ENCODE results near the gene LRRK1. TPM values are rescaled to one million over a fixed set of nuclear protein-coding genes. Genes with fewer than 3 reads are reported as not detected.

Gene LRRK1
- total and polyA plus RNA-seq, 2 of the 13 experiments (the other 11 are each of a cell fraction or from before 2014, with no cell fraction given) = 0.13 to 1.2 TPM

DNA sequence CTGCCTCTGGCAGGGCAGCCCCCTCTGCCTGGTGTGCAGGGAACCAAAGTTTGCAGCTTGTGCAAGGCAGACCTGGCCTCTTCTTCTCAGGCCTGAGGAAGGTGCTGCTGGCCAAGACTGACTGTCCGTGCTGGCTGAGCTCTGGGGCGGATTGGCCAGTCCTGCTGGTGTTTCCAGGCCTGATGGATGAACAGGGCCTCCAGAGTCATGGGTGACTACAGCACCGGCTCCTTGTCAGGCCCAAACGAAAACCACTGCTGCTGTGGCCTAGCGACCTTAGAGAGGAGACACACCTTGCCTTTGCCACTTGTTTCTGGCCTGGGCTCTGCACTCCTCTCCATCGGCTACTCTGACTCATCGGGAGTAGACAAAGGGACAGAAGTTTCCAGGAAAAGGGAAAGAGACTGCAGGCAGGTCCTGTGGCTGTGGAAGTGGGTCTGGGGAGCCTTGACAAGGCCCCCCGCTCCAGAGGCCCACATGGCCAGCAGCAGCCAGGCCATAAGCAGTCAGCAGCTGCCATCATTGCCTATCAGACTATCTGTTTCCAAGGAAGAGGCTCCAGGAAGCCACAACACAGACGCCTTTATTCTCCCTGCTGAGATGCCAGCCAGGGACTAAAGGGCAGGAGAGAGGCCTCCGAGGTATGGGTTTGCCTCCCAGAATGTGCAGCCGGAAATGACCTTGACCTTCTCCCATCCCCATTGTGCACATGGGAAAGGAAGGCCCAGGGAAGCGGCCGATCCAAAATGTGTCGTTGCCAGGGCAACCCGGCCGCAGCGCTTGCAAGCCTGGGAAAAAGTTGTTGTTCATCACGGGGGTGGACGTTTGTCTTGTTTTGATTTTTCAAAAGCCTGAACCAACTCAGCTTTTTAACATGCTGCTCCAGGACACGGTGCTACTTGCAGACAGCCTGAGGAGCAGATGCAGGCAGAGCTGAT, 172.2 kb downstream of the LRRK1 start (continued):
- TF ChIP-seq ZBTB46 (CRISPR knock-in tag; IDR thresholded peaks at IDR 0.05; ENCODE audit: borderline replicate concordance) (no peak), SRF (IDR thresholded peaks at IDR 0.05; ENCODE audit: low read depth, low read length) (no peak), TBX2 (CRISPR knock-in tag; IDR thresholded peaks at IDR 0.05; ENCODE audit: borderline replicate concordance) (peak; percentile 95), ZNF33B (CRISPR knock-in tag; IDR thresholded peaks at IDR 0.05) (no peak), GMEB1 (CRISPR knock-in tag; IDR thresholded peaks at IDR 0.05; ENCODE audit: borderline replicate concordance) (no peak), ARNT2 (CRISPR knock-in tag; IDR thresholded peaks at IDR 0.05; ENCODE audit: low read depth) (no peak), TSC22D2 (CRISPR knock-in tag; IDR thresholded peaks at IDR 0.05; ENCODE audit: borderline replicate concordance) (no peak), ZNF83 (CRISPR knock-in tag; IDR thresholded peaks at IDR 0.05; ENCODE audit: borderline replicate concordance) (no peak), RELA (CRISPR knock-in tag; IDR thresholded peaks at IDR 0.05) (no peak; the same call in 1 of the 2 replicates), SMARCC2 (IDR thresholded peaks at IDR 0.05) (no peak), HNF1B (CRISPR knock-in tag; IDR thresholded peaks at IDR 0.05) (no peak), MATR3 (CRISPR knock-in tag; IDR thresholded peaks at IDR 0.05) (no peak), ZNF407 (CRISPR knock-in tag; IDR thresholded peaks at IDR 0.05; ENCODE audit: not compliant biosample characterization) (no peak)
- TF ChIP-seq, protein P1, sequence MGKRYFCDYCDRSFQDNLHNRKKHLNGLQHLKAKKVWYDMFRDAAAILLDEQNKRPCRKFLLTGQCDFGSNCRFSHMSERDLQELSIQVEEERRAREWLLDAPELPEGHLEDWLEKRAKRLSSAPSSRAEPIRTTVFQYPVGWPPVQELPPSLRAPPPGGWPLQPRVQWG (CRISPR knock-in tag; IDR thresholded peaks at IDR 0.05; ENCODE audit: borderline replicate concordance, low read depth) = no peak
